AG08396 (cell line): Measurements from ENCODE around the gene OR51E2.
"Not testable (repeated sequence)": the region's sequence is repeated elsewhere in the genome, so short reads cannot be mapped to it uniquely, and the experiment has no call there.

Experiments used
- DNase-seq: peaks from one replicate; pipeline ENCODE4 v3.0.0; 2012; ENCODE audit warnings: low spot score, mixed read lengths

Gene OR51E2

GRCh38 chr11:4697585-4697984, at the start of gene OR51E2:
Gene OR51E2 (minus strand): TSS chr11:4697853. CDS start chr11:4682711, 15,142 bp downstream.
- DNase-seq: peak; percentile 18

GRCh38 chr11:4740735-4741134, 43.1 kb upstream of the OR51E2 start:
- no peak for DNase-seq

GRCh38 chr11:4727171-4727570, 29.5 kb upstream of the OR51E2 start:
- DNase-seq: no peak

GRCh38 chr11:4722616-4723534, 25.2 kb upstream of the OR51E2 start:
- not testable (repeated sequence) for DNase-seq

GRCh38 chr11:4714300-4714699, 16.6 kb upstream of the OR51E2 start:
- no peak for DNase-seq

- DNase-seq: no peak
Measured at GRCh38 chr11:4713241-4713640, 15.6 kb upstream of the OR51E2 start.

GRCh38 chr11:4704790-4705334, 7.2 kb upstream of the OR51E2 start:
- DNase-seq: no peak

GRCh38 chr11:4704054-4704789, 6.6 kb upstream of the OR51E2 start, which contains the start of gene MMP26:
Gene MMP26 (plus strand): TSS chr11:4704784.
- no peak for DNase-seq

- DNase-seq: no peak
Measured at GRCh38 chr11:4700436-4700820, 2.8 kb upstream of the OR51E2 start.

GRCh38 chr11:4699697-4700435, 2.2 kb upstream of the OR51E2 start:
- no peak for DNase-seq

- no peak for DNase-seq
Measured at GRCh38 chr11:4695442-4695841, 2.2 kb downstream of the OR51E2 start.

GRCh38 chr11:4684631-4685285, 12.9 kb downstream of the OR51E2 start:
- no peak for DNase-seq

GRCh38 chr11:4682623-4683419, 14.8 kb downstream of the OR51E2 start:
- DNase-seq: no peak

GRCh38 chr11:4680341-4680740, 17.3 kb downstream of the OR51E2 start:
- DNase-seq: no peak

- no peak for DNase-seq
Measured at GRCh38 chr11:4677948-4678347, 19.7 kb downstream of the OR51E2 start.

GRCh38 chr11:4673781-4674180, 23.9 kb downstream of the OR51E2 start:
- no peak for DNase-seq

GRCh38 chr11:4672470-4672869, 25.2 kb downstream of the OR51E2 start:
- DNase-seq: no peak

GRCh38 chr11:4671741-4672140, 25.9 kb downstream of the OR51E2 start:
- no peak for DNase-seq

GRCh38 chr11:4665424-4665823, 32.2 kb downstream of the OR51E2 start:
- DNase-seq: no peak

GRCh38 chr11:4664786-4665185, 32.9 kb downstream of the OR51E2 start:
- DNase-seq: no peak

- no peak for DNase-seq
Measured at GRCh38 chr11:4664183-4664582, 33.5 kb downstream of the OR51E2 start.
